Trophoblast cell (in vitro differentiated cells and primary cell): ENCODE results near the gene SLC4A4.

Experiments
- DNase-seq, 2 donors: peaks; one replicate each; pipeline ENCODE4 v3.0.0-alpha.2; 2016
- H2AFZ ChIP-seq: 2 replicates; pipeline ENCODE4 v1.6.1; 2013; ENCODE audit warnings: low read length, moderate library complexity, mild to moderate bottlenecking; ENCODE audit not compliant: insufficient read depth, poor library complexity
- H2AK5ac ChIP-seq: 2 replicates; pipeline ENCODE4 v1.6.1; 2013; ENCODE audit warnings: mild to moderate bottlenecking, low read length
- H2BK120ac ChIP-seq: 2 replicates; pipeline ENCODE4 v1.6.1; 2013; ENCODE audit warnings: low read length, mild to moderate bottlenecking, moderate library complexity; ENCODE audit not compliant: insufficient read depth, poor library complexity
- H2BK12ac ChIP-seq: 2 replicates; pipeline ENCODE4 v1.6.1; 2013; ENCODE audit warnings: mild to moderate bottlenecking, low read length, moderate library complexity
- H2BK5ac ChIP-seq: 2 replicates; pipeline ENCODE4 v1.6.1; 2013; ENCODE audit warnings: low read length, low read depth, moderate library complexity, mild to moderate bottlenecking; ENCODE audit not compliant: poor library complexity
- H3K14ac ChIP-seq: 2 replicates; pipeline ENCODE4 v1.6.1; 2013; ENCODE audit warnings: mild to moderate bottlenecking, low read length
- H3K18ac ChIP-seq: 2 replicates; pipeline ENCODE4 v1.6.1; 2013; ENCODE audit warnings: mild to moderate bottlenecking, low read length
- H3K23ac ChIP-seq: 2 replicates; pipeline ENCODE4 v1.6.1; 2013; ENCODE audit warnings: low read length
- H3K27ac ChIP-seq: 2 replicates; pipeline ENCODE4 v1.5.1; 2013; ENCODE audit warnings: low read depth, mild to moderate bottlenecking, inconsistent platforms, low read length, moderate library complexity
- H3K27me3 ChIP-seq: 2 replicates; pipeline ENCODE4 v1.6.1; 2013; ENCODE audit warnings: inconsistent platforms, mild to moderate bottlenecking, low read length, moderate library complexity; ENCODE audit not compliant: insufficient read depth
- H3K36me3 ChIP-seq, 2 experiments: 1 replicate in 1 of 2; 2 replicates in 1 of 2; pipeline ENCODE4 v1.6.1; 2013; ENCODE audit warnings: low read length in 2 of 2, mild to moderate bottlenecking in 2 of 2, moderate library complexity in 1 of 2; ENCODE audit not compliant: insufficient read depth in 2 of 2, control insufficient read depth in 1 of 2
- H3K4ac ChIP-seq: 2 replicates; pipeline ENCODE4 v1.6.1; 2013; ENCODE audit warnings: low read depth, mild to moderate bottlenecking, low read length, moderate library complexity
- H3K4me1 ChIP-seq, 2 experiments: 1 replicate in 1 of 2; 2 replicates in 1 of 2; pipeline ENCODE4 v1.6.1; 2013; ENCODE audit warnings: low read length in 2 of 2, mild to moderate bottlenecking in 2 of 2, moderate library complexity in 1 of 2; ENCODE audit not compliant: insufficient read depth in 2 of 2, control insufficient read depth in 1 of 2
- H3K4me2 ChIP-seq: 2 replicates; pipeline ENCODE4 v1.6.1; 2013; ENCODE audit warnings: inconsistent platforms, mild to moderate bottlenecking, low read length, moderate library complexity
- H3K4me3 ChIP-seq: 2 replicates; pipeline ENCODE4 v1.5.1; 2013; ENCODE audit warnings: mild to moderate bottlenecking, low read depth, low read length, inconsistent platforms
- H3K79me1 ChIP-seq: one replicate; pipeline ENCODE4 v1.6.1; 2013; ENCODE audit warnings: low read length
- H3K79me2 ChIP-seq: 2 replicates; pipeline ENCODE4 v1.6.1; 2013; ENCODE audit warnings: low read length, mild to moderate bottlenecking; ENCODE audit not compliant: control insufficient read depth, insufficient read depth, poor library complexity
- H3K9ac ChIP-seq: 2 replicates; pipeline ENCODE4 v1.6.1; 2013; ENCODE audit warnings: mild to moderate bottlenecking, low read length
- H3K9me3 ChIP-seq: 2 replicates; pipeline ENCODE4 v1.6.1; 2013; ENCODE audit warnings: low read depth, mild to moderate bottlenecking, control low read depth, inconsistent platforms, low read length; ENCODE audit not compliant: insufficient read depth
- H4K12ac ChIP-seq: 2 replicates; pipeline ENCODE4 v1.6.1; 2013; ENCODE audit warnings: low read depth, mild to moderate bottlenecking, low read length, moderate library complexity
- H4K8ac ChIP-seq: 2 replicates; pipeline ENCODE4 v1.6.1; 2013; ENCODE audit warnings: low read depth, mild to moderate bottlenecking, low read length, moderate library complexity
- H4K91ac ChIP-seq: one replicate; pipeline ENCODE4 v1.6.1; 2013; ENCODE audit warnings: low read depth, mild to moderate bottlenecking, low read length, moderate library complexity
- WGBS: extraction: QIAGEN DNeasy Blood & Tissue Kit; methylation state at CpG from one replicate; pipeline ENCODE4 v1.1.7; 2013; ENCODE audit warnings: missing lambda C conversion rate; ENCODE audit not compliant: insufficient read length, insufficient coverage; ENCODE audit errors: extremely low coverage; 5-methylcytosine and 5-hydroxymethylcytosine counted together

Gene SLC4A4

DNA sequence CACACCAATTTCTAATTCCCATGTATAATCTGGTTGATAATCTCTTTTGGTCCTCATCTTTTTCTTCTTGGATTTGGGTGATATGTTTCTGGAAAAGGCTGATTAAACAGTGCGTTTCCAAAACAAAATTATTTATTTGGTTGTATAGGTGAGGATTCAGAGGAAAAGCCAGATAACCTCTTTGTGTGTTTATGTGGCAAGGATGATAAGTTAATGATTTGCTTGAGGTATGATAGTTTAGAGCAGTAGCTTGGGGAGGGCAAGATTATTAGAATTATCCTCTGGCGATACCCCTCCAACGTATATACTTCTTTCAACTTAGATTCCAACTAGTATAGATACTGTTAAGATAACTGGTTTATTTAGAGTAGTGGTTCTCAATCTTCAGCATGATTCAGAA, 53.3 kb downstream of the SLC4A4 start:
- H3K27ac ChIP-seq, result no peak overlapping the region
- H4K12ac ChIP-seq, result no peak overlapping the region
- H3K9me3 ChIP-seq, result no peaks in the 10 kb centered on the region
- H3K36me3 ChIP-seq, result no peaks in the 10 kb centered on the region
- DNase-seq, result no peak
- no peak overlapping the region for H3K23ac ChIP-seq
- no peak overlapping the region for H4K91ac ChIP-seq
- no peaks in the 10 kb centered on the region for H3K79me2 ChIP-seq
- H3K9ac ChIP-seq, result no peak overlapping the region
- H3K4ac ChIP-seq, result no peak overlapping the region
- no peak overlapping the region for H2BK120ac ChIP-seq
- H3K27me3 ChIP-seq, result no peaks in the 10 kb centered on the region
- H2AK5ac ChIP-seq, result no peak overlapping the region
- H2BK5ac ChIP-seq, result no peak overlapping the region
- H3K18ac ChIP-seq, result no peak overlapping the region
- H4K8ac ChIP-seq, result no peak overlapping the region
- no CpG with 5 or more reads among the region's 3 CpGs for WGBS
- no peak overlapping the region for H2BK12ac ChIP-seq
- no peak overlapping the region for H3K14ac ChIP-seq
- peaks cover 0 to 3% of the 10 kb centered on the region in 2 experiments for H3K4me1 ChIP-seq
- no peaks in the 10 kb centered on the region for H3K79me1 ChIP-seq
- no peak overlapping the region for H3K4me3 ChIP-seq
- no peak overlapping the region for H3K4me2 ChIP-seq
- no peak overlapping the region for H2AFZ ChIP-seq

DNA sequence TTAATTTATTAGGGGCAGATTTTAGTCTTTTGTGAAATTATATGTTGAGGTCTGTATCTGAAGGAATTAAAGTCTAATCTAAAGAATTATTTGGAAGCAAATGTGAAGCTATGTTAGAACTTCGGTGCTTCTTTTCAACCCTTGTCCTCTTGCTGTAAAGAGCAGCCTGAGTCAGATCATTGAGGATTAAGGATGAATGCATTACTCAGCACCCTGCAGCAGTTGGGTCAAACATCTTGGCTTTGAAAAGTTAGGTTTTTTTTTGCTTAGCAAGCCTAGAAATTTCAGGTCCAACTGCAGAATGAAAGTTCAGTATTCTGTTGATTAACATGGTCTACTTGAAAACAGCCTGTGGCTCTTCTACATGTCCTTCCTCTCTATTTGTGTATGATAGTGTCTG, 57.6 kb downstream of the SLC4A4 start:
- WGBS, result no CpG with 5 or more reads among the region's 1 CpG
- no peak overlapping the region for H3K14ac ChIP-seq
- no peak overlapping the region for H2BK12ac ChIP-seq
- H2AFZ ChIP-seq, result no peak overlapping the region
- no peaks in the 10 kb centered on the region for H3K79me2 ChIP-seq
- H3K4me3 ChIP-seq, result no peak overlapping the region
- H4K8ac ChIP-seq, result no peak overlapping the region
- no peak overlapping the region for H2BK5ac ChIP-seq
- no peak overlapping the region for H3K4me2 ChIP-seq
- H3K27ac ChIP-seq, result no peak overlapping the region
- no peaks in the 10 kb centered on the region for H3K9me3 ChIP-seq
- no peak overlapping the region for H3K9ac ChIP-seq
- no peak overlapping the region for H2BK120ac ChIP-seq
- H3K79me1 ChIP-seq, result no peaks in the 10 kb centered on the region
- no peak overlapping the region for H3K18ac ChIP-seq
- H4K91ac ChIP-seq, result no peak overlapping the region
- no peaks in the 10 kb centered on the region for H3K36me3 ChIP-seq
- peaks cover 0 to 1% of the 10 kb centered on the region in 2 experiments for H3K4me1 ChIP-seq
- no peak overlapping the region for H3K4ac ChIP-seq
- no peak for DNase-seq
- H4K12ac ChIP-seq, result no peak overlapping the region
- H3K23ac ChIP-seq, result no peak overlapping the region
- no peaks in the 10 kb centered on the region for H3K27me3 ChIP-seq
- H2AK5ac ChIP-seq, result no peak overlapping the region

DNA sequence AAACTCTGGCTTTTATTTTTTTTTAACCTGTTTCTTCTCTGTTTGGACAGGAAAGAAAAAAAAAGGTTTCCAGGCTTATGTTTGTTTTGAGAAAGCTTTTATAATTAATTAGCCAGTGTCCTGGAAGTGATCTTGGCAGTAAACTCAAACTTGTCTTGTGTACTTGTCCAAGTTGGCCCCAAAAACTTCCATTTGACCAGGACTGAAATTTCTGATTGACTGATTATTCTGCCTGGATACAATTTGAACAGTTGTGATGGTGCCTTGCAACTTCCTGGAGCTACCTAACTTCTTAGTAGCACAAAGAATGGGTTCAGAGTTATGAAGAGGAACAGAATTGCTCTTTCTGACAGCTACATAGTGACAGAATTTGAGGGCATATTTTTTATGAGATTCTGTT, 62.0 kb downstream of the SLC4A4 start:
- H2BK120ac ChIP-seq, result no peak overlapping the region
- H2BK5ac ChIP-seq, result no peak overlapping the region
- no peak overlapping the region for H3K4me3 ChIP-seq
- no peak overlapping the region for H2AFZ ChIP-seq
- no peak overlapping the region for H3K4ac ChIP-seq
- H3K9ac ChIP-seq, result no peak overlapping the region
- no peak overlapping the region for H3K27ac ChIP-seq
- H3K23ac ChIP-seq, result no peak overlapping the region
- H4K8ac ChIP-seq, result no peak overlapping the region
- DNase-seq, result no peak
- no peak overlapping the region for H2AK5ac ChIP-seq
- H3K14ac ChIP-seq, result no peak overlapping the region
- no peaks in the 10 kb centered on the region for H3K9me3 ChIP-seq
- H3K18ac ChIP-seq, result no peak overlapping the region
- no peak overlapping the region for H4K91ac ChIP-seq
- H3K79me1 ChIP-seq, result no peaks in the 10 kb centered on the region
- no peaks in the 10 kb centered on the region for H3K27me3 ChIP-seq
- peaks cover 0 to 1% of the 10 kb centered on the region in 2 experiments for H3K4me1 ChIP-seq
- no peak overlapping the region for H3K4me2 ChIP-seq
- H4K12ac ChIP-seq, result no peak overlapping the region
- no peak overlapping the region for H2BK12ac ChIP-seq
- no peaks in the 10 kb centered on the region for H3K79me2 ChIP-seq
- no peaks in the 10 kb centered on the region for H3K36me3 ChIP-seq

DNA sequence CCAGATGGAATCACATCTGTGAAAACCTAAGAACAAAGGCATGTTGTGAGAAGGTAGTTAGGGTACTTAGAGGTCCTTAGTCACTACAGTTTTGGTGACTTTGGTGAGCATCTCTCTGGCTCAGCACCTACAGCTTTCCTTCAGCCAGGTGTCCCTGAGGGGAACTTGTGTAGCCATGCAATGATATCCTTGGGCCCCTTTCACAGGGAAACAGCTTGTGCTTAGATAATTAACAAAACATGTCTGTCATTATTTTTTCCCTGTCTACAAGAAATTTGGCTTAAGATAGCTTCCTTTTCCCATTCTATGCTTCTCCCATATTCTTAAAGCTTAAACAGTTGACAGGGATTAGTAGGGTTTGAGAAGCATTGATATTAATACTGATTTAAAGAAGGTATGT, 63.8 kb downstream of the SLC4A4 start:
- no peak for DNase-seq
- H3K23ac ChIP-seq, result no peak overlapping the region

DNA sequence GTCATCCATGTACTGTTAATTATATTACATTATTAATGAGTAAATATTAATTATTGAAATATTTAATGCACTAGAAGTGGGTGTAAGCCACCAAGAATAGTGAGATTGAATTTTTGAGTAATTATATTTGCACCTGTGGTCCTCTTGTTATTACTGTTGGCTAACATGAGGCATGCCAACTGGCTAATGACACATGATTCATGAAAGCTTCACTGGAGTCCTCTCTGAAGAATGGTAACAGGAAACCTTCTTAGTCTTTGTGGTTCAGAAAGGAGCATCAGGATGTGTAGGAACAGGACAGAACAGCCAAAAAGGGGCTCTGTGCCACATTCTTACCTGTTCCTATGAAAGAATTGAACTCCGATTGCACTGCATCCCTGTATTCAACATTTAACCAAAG, 65.2 kb downstream of the SLC4A4 start:
- no peaks in the 10 kb centered on the region for H3K79me2 ChIP-seq
- no peak overlapping the region for H4K8ac ChIP-seq
- H2AFZ ChIP-seq, result no peak overlapping the region
- WGBS, result no CpG with 5 or more reads among the region's 1 CpG
- no peaks in the 10 kb centered on the region for H3K79me1 ChIP-seq
- H3K9me3 ChIP-seq, result no peaks in the 10 kb centered on the region
- H4K91ac ChIP-seq, result no peak overlapping the region
- H3K27me3 ChIP-seq, result no peaks in the 10 kb centered on the region
- H2BK12ac ChIP-seq, result no peak overlapping the region
- H3K4me1 ChIP-seq, result no peaks in the 10 kb centered on the region
- H3K14ac ChIP-seq, result no peak overlapping the region
- H3K4ac ChIP-seq, result no peak overlapping the region
- H3K4me3 ChIP-seq, result no peak overlapping the region
- no peak overlapping the region for H3K4me2 ChIP-seq
- no peak overlapping the region for H4K12ac ChIP-seq
- H3K27ac ChIP-seq, result no peak overlapping the region
- H2BK5ac ChIP-seq, result no peak overlapping the region
- no peak overlapping the region for H3K23ac ChIP-seq
- H2AK5ac ChIP-seq, result no peak overlapping the region
- no peaks in the 10 kb centered on the region for H3K36me3 ChIP-seq
- no peak for DNase-seq
- H2BK120ac ChIP-seq, result no peak overlapping the region
- no peak overlapping the region for H3K9ac ChIP-seq
- H3K18ac ChIP-seq, result no peak overlapping the region

More for the DNA sequence above, 63.8 kb downstream of the SLC4A4 start:
- Histone ChIP-seq H2BK120ac (no peak overlapping the region), H3K27ac (no peak overlapping the region), H4K8ac (no peak overlapping the region), H3K4me2 (no peak overlapping the region), H2BK5ac (no peak overlapping the region), H3K4ac (no peak overlapping the region), H2AFZ (no peak overlapping the region), H3K79me1 (no peaks in the 10 kb centered on the region), H3K9me3 (no peaks in the 10 kb centered on the region), H3K4me3 (no peak overlapping the region), H4K12ac (no peak overlapping the region), H4K91ac (no peak overlapping the region), H3K18ac (no peak overlapping the region), H3K36me3 (no peaks in the 10 kb centered on the region), H3K27me3 (no peaks in the 10 kb centered on the region), H3K79me2 (no peaks in the 10 kb centered on the region), H2AK5ac (no peak overlapping the region), H2BK12ac (no peak overlapping the region), H3K14ac (no peak overlapping the region), H3K9ac (no peak overlapping the region), H3K4me1 (peaks cover 0 to 1% of the 10 kb centered on the region in 2 experiments)
